GM12874 (cell line): ENCODE results near the gene KIFC1.

Experiments
- CTCF ChIP-seq: IDR thresholded peaks from 2 replicates; pipeline ENCODE4 v1.5.1; 2011; ENCODE audit warnings: low read depth, mild to moderate bottlenecking, control low read depth, low read length, moderate library complexity; ENCODE audit not compliant: insufficient read depth

KIFC1 gene

GRCh38 chr6:33384581-33385020 lies 7.0 kb upstream of the KIFC1 start:
- TF ChIP-seq CTCF: no peak

- no peak for TF ChIP-seq CTCF
Measured at GRCh38 chr6:33390173-33390572, 1.4 kb upstream of the KIFC1 start.

- no peak for TF ChIP-seq CTCF
Measured at GRCh38 chr6:33390767-33391277, 801 bp upstream of the KIFC1 start.

GRCh38 chr6:33391922-33392594 lies 435 bp downstream of the KIFC1 start:
- TF ChIP-seq CTCF: no peak

GRCh38 chr6:33392595-33392948 lies 949 bp downstream of the KIFC1 start:
- TF ChIP-seq CTCF: no peak

GRCh38 chr6:33392979-33393378 lies 1.4 kb downstream of the KIFC1 start:
- TF ChIP-seq CTCF: no peak

GRCh38 chr6:33397541-33397940 lies 5.9 kb downstream of the KIFC1 start:
- no peak for TF ChIP-seq CTCF
